Measurements from ENCODE around the gene KYNU. TPM values are rescaled to one million over a fixed set of nuclear protein-coding genes. Genes with fewer than 3 reads are reported as not detected.
"Not testable (repeated sequence)": the region's sequence is repeated elsewhere in the genome, so short reads cannot be mapped to it uniquely, and the experiment has no call there.

KYNU gene
- total RNA-seq, 2 donors from 2014 or later = 0.52 to 0.94 TPM

DNA sequence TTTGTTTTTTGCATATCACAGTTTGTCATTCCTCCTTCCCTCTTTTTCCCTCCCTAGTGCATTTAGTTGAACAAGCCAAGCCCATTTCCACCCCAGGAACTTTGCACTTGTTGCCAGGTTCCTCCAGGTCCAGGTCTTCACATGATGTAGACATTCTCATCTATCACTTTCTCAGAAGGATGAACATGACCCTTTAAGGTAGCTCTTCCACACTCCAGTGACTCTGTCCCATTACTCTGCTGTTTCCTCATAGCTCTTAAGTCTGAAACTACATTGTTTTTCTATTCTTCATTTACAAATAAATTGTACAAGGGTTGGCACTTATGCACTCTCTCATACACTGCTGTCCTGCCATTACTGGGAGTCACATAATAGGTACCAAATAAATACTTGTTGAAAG lies 6.1 kb downstream of the KYNU start:
- H3K36me3 ChIP-seq = no peaks in the 10 kb centered on the region
- no peaks in the 10 kb centered on the region for H3K27me3 ChIP-seq
- no peaks in the 10 kb centered on the region for H3K4me1 ChIP-seq
- no peak overlapping the region for H3K4me3 ChIP-seq
- TF ChIP-seq, protein P1, sequence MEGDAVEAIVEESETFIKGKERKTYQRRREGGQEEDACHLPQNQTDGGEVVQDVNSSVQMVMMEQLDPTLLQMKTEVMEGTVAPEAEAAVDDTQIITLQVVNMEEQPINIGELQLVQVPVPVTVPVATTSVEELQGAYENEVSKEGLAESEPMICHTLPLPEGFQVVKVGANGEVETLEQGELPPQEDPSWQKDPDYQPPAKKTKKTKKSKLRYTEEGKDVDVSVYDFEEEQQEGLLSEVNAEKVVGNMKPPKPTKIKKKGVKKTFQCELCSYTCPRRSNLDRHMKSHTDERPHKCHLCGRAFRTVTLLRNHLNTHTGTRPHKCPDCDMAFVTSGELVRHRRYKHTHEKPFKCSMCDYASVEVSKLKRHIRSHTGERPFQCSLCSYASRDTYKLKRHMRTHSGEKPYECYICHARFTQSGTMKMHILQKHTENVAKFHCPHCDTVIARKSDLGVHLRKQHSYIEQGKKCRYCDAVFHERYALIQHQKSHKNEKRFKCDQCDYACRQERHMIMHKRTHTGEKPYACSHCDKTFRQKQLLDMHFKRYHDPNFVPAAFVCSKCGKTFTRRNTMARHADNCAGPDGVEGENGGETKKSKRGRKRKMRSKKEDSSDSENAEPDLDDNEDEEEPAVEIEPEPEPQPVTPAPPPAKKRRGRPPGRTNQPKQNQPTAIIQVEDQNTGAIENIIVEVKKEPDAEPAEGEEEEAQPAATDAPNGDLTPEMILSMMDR (IDR thresholded peaks at IDR 0.05) = no peak
- no peaks in the 10 kb centered on the region for H3K9me3 ChIP-seq
- no peak overlapping the region for H3K27ac ChIP-seq
- no peak for DNase-seq (ENCODE audit: low spot score)

DNA sequence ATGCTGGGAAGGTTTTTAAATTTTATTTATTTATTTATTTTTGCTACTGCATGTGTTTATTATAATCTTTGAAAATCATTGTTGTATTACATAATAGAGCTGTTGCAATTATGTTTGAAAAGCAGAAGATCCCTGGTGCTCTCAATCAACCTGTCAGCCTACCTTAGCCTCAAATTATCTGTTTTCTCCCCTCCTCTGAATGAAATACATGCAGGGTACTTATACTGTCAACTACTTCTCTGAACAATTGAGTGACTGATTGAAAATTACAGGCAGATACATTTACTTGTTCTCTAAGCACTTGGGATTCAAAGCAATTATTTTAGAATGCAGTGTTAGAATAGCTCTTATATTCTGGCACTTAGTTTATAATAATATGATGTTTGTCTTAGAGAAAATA lies 8.1 kb downstream of the KYNU start:
- TF ChIP-seq, protein P1 (IDR thresholded peaks at IDR 0.05) = no peak
- Histone ChIP-seq H3K4me1 (no peaks in the 10 kb centered on the region), H3K27me3 (no peaks in the 10 kb centered on the region)

DNA sequence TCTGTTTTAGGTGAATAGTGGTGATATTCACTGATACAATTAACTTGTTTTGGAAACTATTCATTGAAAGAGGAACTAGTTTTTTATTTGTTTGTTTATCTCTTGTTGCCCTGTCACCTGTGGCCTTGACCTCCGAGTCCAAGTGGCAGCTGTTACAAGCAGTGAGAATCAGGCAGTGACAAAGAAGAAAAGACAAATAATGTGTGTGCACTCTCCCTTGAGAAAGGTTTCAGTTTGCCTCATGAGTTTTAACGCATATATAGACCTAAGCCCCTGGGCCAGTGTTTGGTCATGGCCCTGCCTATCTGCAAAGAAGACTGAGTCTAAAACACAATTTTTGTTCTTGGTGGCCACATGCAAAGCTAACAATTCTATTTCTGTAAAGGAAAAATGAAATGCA lies 15.3 kb downstream of the KYNU start:
- Histone ChIP-seq H3K27ac (no peak overlapping the region), H3K9me3 (no peaks in the 10 kb centered on the region), H3K36me3 (no peaks in the 10 kb centered on the region), H3K27me3 (no peaks in the 10 kb centered on the region), H3K4me3 (no peak overlapping the region), H3K4me1 (no peaks in the 10 kb centered on the region)
- TF ChIP-seq, protein P1 (IDR thresholded peaks at IDR 0.05) = no peak
- DNase-seq (ENCODE audit: low spot score) = no peak

More for the DNA sequence above, 8.1 kb downstream of the KYNU start:
- no peak overlapping the region for H3K27ac ChIP-seq
- H3K36me3 ChIP-seq = no peaks in the 10 kb centered on the region
- no peak overlapping the region for H3K4me3 ChIP-seq
- no peak for DNase-seq (ENCODE audit: low spot score)
- H3K9me3 ChIP-seq = no peaks in the 10 kb centered on the region

DNA sequence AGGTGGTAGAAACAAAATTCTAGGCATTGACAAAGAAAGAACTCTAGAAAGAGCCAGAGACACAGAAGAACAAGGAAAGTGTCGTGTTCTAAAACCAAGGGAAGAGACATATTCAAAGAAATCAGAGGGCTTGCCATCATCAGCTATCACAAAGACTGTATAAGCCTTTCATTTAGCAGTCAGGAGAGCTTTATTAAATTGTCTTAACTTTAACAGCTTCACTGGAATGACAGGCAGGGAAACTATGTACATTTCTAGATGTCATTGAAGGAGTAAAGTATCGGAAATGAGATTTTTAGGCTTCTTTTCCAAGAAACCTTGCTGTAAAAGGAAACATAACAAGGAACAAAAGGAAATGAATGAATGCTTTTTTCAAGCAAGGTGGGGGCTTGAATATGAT lies 15.8 kb downstream of the KYNU start:
- Histone ChIP-seq H3K9me3 (no peaks in the 10 kb centered on the region), H3K4me1 (no peaks in the 10 kb centered on the region), H3K27me3 (no peaks in the 10 kb centered on the region), H3K36me3 (no peaks in the 10 kb centered on the region), H3K4me3 (no peak overlapping the region), H3K27ac (no peak overlapping the region)
- TF ChIP-seq, protein P1 (IDR thresholded peaks at IDR 0.05) = no peak
- DNase-seq (ENCODE audit: low spot score) = no peak

DNA sequence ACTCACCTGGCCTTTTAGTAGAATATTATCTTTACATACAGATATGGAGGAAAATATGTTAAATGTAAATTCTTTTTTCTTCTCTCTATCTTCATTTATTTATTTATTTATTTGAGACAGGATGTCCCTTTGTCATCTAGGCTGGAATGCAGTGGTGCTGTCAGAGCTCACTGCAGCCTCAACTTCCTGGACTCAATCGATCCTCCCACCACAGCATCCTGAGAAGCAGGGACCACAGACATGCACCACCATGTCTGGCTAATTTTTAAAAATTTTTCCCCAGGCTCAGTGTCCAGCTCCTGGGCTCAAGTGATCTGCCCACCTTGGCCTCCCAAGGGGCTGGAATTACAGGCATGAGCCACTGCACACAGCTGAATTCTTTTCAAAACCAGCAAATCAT lies 20.3 kb downstream of the KYNU start:
- no peaks in the 10 kb centered on the region for H3K4me1 ChIP-seq
- DNase-seq (ENCODE audit: low spot score) = no peak

DNA sequence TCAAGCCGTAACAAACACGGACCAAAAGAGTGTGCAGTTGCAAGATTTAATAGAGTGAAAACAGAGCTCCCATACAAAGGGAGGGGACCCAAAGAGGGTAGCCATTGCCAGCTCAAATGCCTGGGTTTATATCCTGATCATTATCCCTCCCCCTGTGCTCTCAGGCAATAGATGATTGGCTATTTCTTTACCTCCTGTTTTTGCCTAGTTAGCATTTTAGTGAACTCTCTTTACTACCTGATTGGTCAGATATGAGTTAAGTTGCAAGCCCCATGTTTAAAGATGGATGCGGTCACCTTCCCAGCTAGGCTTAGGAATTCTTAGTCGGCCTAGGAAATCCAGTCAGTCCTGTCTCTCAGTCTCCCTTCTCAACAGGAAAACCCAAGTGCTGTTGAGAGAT lies 22.9 kb downstream of the KYNU start:
- H3K4me3 ChIP-seq; DNase-seq (ENCODE audit: low spot score); H3K4me1 ChIP-seq; H3K27me3 ChIP-seq; H3K36me3 ChIP-seq; H3K27ac ChIP-seq; H3K9me3 ChIP-seq: not testable (repeated sequence)

More for the DNA sequence above, 20.3 kb downstream of the KYNU start:
- H3K36me3 ChIP-seq = no peaks in the 10 kb centered on the region
- H3K4me3 ChIP-seq = no peak overlapping the region
- H3K27me3 ChIP-seq = no peaks in the 10 kb centered on the region
- H3K27ac ChIP-seq = no peak overlapping the region
- TF ChIP-seq, protein P1 (IDR thresholded peaks at IDR 0.05) = no peak
- no peaks in the 10 kb centered on the region for H3K9me3 ChIP-seq

Data from right atrium auricular region (tissue), 2 donors.